Stomach (tissue), 9 donors: ENCODE data around the gene ACO1. TPM values are rescaled to one million over a fixed set of nuclear protein-coding genes. Genes with fewer than 3 reads are reported as not detected.

Experiments
- DNase-seq, 2 donors: peaks; one replicate each; pipeline versions ENCODE4 v3.0.0 to v3.0.0-alpha.2; 2013 to 2019
- H3K27ac ChIP-seq, 5 donors: fragments of 200-600 bp in 4 of 5; sonication (generic) in 4 of 5; one replicate each; pipeline ENCODE4 v1.5.1; 2013 to 2019; ENCODE audit warnings: mild to moderate bottlenecking in 1 of 5, moderate library complexity in 1 of 5
- H3K27me3 ChIP-seq, 3 donors: fragments of 200-600 bp; sonication (generic); one replicate each; pipeline ENCODE4 v1.5.1; 2017 to 2019; ENCODE audit warnings: mixed run types in 1 of 3
- H3K36me3 ChIP-seq, 4 donors: fragments of 200-600 bp; sonication (generic); 1 replicate in 3 of 4; 2 replicates in 1 of 4; pipeline ENCODE4 v1.5.1; 2016 to 2019
- H3K4me1 ChIP-seq, 4 donors: fragments of 200-600 bp; sonication (generic); one replicate each; pipeline ENCODE4 v1.5.1; 2016 to 2019
- H3K4me3 ChIP-seq, 4 donors: fragments of 200-600 bp; sonication (generic) in 3 of 4; one replicate each; pipeline ENCODE4 v1.5.1; 2016 to 2019; ENCODE audit warnings: mild to moderate bottlenecking in 1 of 4
- H3K9me3 ChIP-seq, 4 donors: fragments of 200-600 bp; sonication (generic); one replicate each; pipeline ENCODE4 v1.5.1; 2016 to 2019
- CTCF ChIP-seq, 7 experiments: fragments of 450-650 bp in 4 of 7; fragments of 200-600 bp in 3 of 7; sonication (generic) in 3 of 7; IDR thresholded peaks; one replicate each; pipeline ENCODE4 v1.5.1; 2016 to 2019; ENCODE audit warnings: antibody characterized with exemption in 7 of 7, control low read depth in 2 of 7, mild to moderate bottlenecking in 1 of 7
- EP300 ChIP-seq: sonication (generic); formaldehyde crosslinking; IDR thresholded peaks from one replicate; pipeline ENCODE4 v1.6.1; 2017; ENCODE audit warnings: antibody characterized with exemption
- POLR2A ChIP-seq, 4 donors: fragments of 450-650 bp; IDR thresholded peaks; one replicate each; pipeline ENCODE4 v1.6.1; 2016; ENCODE audit warnings: antibody characterized with exemption in 4 of 4, control low read depth in 2 of 4, mild to moderate bottlenecking in 1 of 4, moderate library complexity in 1 of 4
- POLR2AphosphoS5 ChIP-seq, 3 donors: sonication (generic); formaldehyde crosslinking; IDR thresholded peaks; one replicate each; pipeline ENCODE4 v1.6.1; 2016; ENCODE audit warnings: antibody characterized with exemption in 3 of 3
- WGBS, 5 donors: extraction: QIAGEN DNeasy Blood & Tissue Kit in 3 of 5; methylation state at CpG; one replicate each; pipeline versions ENCODE4 v1.1.5 to v1.1.7; 2013 to 2018; 5-methylcytosine and 5-hydroxymethylcytosine counted together
- intact Hi-C: fragments of 100-400 bp; cut with DNase I; formaldehyde crosslinking; loops from one replicate; pipeline ENCODE4 v1.15.1; 2023; ENCODE audit warnings: low total_unique reads
- polyA plus RNA-seq, 3 donors: library from polyadenylated mRNA; stranded (reverse); fragments of 200-250 nt; gene quantifications; one replicate each; pipeline ENCODE4 v1.2.3, GENCODE V29; 2013
- total RNA-seq, 5 donors: library from RNA; depleted of rRNA; stranded (reverse); fragments of >200 nt; gene quantifications; one replicate each; pipeline versions ENCODE4 v1.1.0 to v1.2.3, GENCODE V29; 2014 to 2016
- donor health status: healthy with polysubstance abuse.
- donor health status: Bipolar disorder and iron deficiency.
- donor health status: healthy.

Gene ACO1
- total and polyA plus RNA-seq, 8 donors, result 5.8 to 44.2 (median 17.8) TPM

- TF ChIP-seq EP300 (no peak), POLR2AphosphoS5 (IDR thresholded peaks at IDR 0.05) (no peak), CTCF (IDR thresholded peaks at IDR 0.05) (no peak), POLR2A (IDR thresholded peaks at IDR 0.05) (no peak)
- Histone ChIP-seq H3K4me3 (no peak overlapping the region), H3K36me3 (peaks cover 2 to 54% (median 37%) of the 10 kb centered on the region in 4 donors), H3K9me3 (no peaks in the 10 kb centered on the region), H3K4me1 (no peaks in the 10 kb centered on the region), H3K27ac (no peak overlapping the region), H3K27me3 (no peaks in the 10 kb centered on the region)
- WGBS, 5 donors, result 71 to 95% (median 86%) methylated on average over 2 of the region's 2 CpGs
- intact Hi-C loops, result no loop called here
- DNase-seq, result no peak
Measured at GRCh38 chr9:32500768-32501167, 116.3 kb downstream of the ACO1 start.

GRCh38 chr9:32501868-32502267 lies 117.4 kb downstream of the ACO1 start:
- 80 to 95% (median 91%) methylated on average over 1 of the region's 1 CpG for WGBS, 5 donors
- DNase-seq, result no peak
- intact Hi-C loops, result no loop called here
- Histone ChIP-seq H3K36me3 (peaks cover 0 to 44% (median 32%) of the 10 kb centered on the region in 4 donors), H3K4me1 (no peaks in the 10 kb centered on the region), H3K27me3 (no peaks in the 10 kb centered on the region), H3K27ac (no peak overlapping the region), H3K9me3 (no peaks in the 10 kb centered on the region), H3K4me3 (no peak overlapping the region)
- TF ChIP-seq POLR2AphosphoS5 (IDR thresholded peaks at IDR 0.05), result no peak
- no peak for TF ChIP-seq POLR2A (IDR thresholded peaks at IDR 0.05)
- no peak for TF ChIP-seq EP300
- TF ChIP-seq CTCF (IDR thresholded peaks at IDR 0.05), result no peak

- no peak overlapping the region for H3K27ac ChIP-seq
- no peaks in the 10 kb centered on the region for H3K27me3 ChIP-seq
- H3K9me3 ChIP-seq, result no peaks in the 10 kb centered on the region
- H3K4me1 ChIP-seq, result peaks cover 0 to 1% (median under 1%) of the 10 kb centered on the region in 4 donors
- H3K4me3 ChIP-seq, result no peak overlapping the region
- intact Hi-C loops, result no loop called here
- TF ChIP-seq POLR2AphosphoS5 (IDR thresholded peaks at IDR 0.05), result no peak
- TF ChIP-seq POLR2A (IDR thresholded peaks at IDR 0.05), result no peak
- TF ChIP-seq CTCF (IDR thresholded peaks at IDR 0.05), result no peak
- TF ChIP-seq EP300, result no peak
- 59 to 91% (median 78%) methylated on average over 4 of the region's 4 CpGs for WGBS, 5 donors
- H3K36me3 ChIP-seq, result peaks cover 0 to 40% (median 26%) of the 10 kb centered on the region in 4 donors
- DNase-seq, result no peak
Measured at GRCh38 chr9:32502464-32502863, 118.0 kb downstream of the ACO1 start.

- WGBS, 5 donors, result 81 to 90% (median 86%) methylated on average over 3 of the region's 3 CpGs
- H3K4me3 ChIP-seq, result no peak overlapping the region
- intact Hi-C loops, result no loop called here
- H3K9me3 ChIP-seq, result no peaks in the 10 kb centered on the region
- H3K27ac ChIP-seq, result no peak overlapping the region
- peaks cover 0 to 7% (median 3%) of the 10 kb centered on the region in 4 donors for H3K4me1 ChIP-seq
- DNase-seq, result no peak
- TF ChIP-seq CTCF (IDR thresholded peaks at IDR 0.05), result no peak
- TF ChIP-seq POLR2AphosphoS5 (IDR thresholded peaks at IDR 0.05), result no peak
- TF ChIP-seq EP300, result no peak
- no peak for TF ChIP-seq POLR2A (IDR thresholded peaks at IDR 0.05)
- no peaks in the 10 kb centered on the region for H3K27me3 ChIP-seq
- peaks cover 0 to 35% (median 21%) of the 10 kb centered on the region in 4 donors for H3K36me3 ChIP-seq
Measured at GRCh38 chr9:32503008-32503407, 118.6 kb downstream of the ACO1 start.

Other genes with a start within 250 kb of the ACO1 start
- gene RIGI, start 141.6 kb downstream of the ACO1 start, total RNA-seq, result 10 to 100 TPM in 2 of 5 donors, 1 to 10 TPM in 3; 1.7 to 14.9 (median 3.1) TPM
- 1 to 10 TPM; 3.1 to 3.9 (median 3.8) TPM for gene RIGI, start 141.6 kb downstream of the ACO1 start, polyA plus RNA-seq
- 10 to 100 TPM in 2 of 5 donors, 1 to 10 TPM in 1, not detected in 2; 2.4 to 21.4 (median 10.7) TPM for gene SMIM27, start 167.7 kb downstream of the ACO1 start, total RNA-seq
- gene SMIM27, start 167.7 kb downstream of the ACO1 start, polyA plus RNA-seq, result 10 to 100 TPM in 2 of 3 donors, 1 to 10 TPM in 1; 6.7 to 14.2 (median 12.5) TPM
- 10 to 100 TPM in 3 of 5 donors, 1 to 10 TPM in 2; 3.2 to 45.9 (median 25.1) TPM for gene TOPORS, start 167.9 kb downstream of the ACO1 start, total RNA-seq
- 1 to 10 TPM; 4.2 to 5.7 (median 5.4) TPM for gene TOPORS, start 167.9 kb downstream of the ACO1 start, polyA plus RNA-seq
- gene NDUFB6, start 188.5 kb downstream of the ACO1 start, total RNA-seq, result 10 to 100 TPM in 4 of 5 donors, 1 to 10 TPM in 1; 1.2 to 94.7 (median 43.3) TPM
- gene NDUFB6, start 188.5 kb downstream of the ACO1 start, polyA plus RNA-seq, result 10 to 100 TPM; 41.1 to 63.6 (median 46.4) TPM